ENCODE measurements around the gene YAP1. TPM values are rescaled to one million over a fixed set of nuclear protein-coding genes. Genes with fewer than 3 reads are reported as not detected.
A peak's percentile ranks its signal among the peaks of the same experiment; 100 is the strongest.

The YAP1 gene
- total and polyA plus RNA-seq, 2 experiments from 2014 or later: 11.9 to 136 TPM

DNA sequence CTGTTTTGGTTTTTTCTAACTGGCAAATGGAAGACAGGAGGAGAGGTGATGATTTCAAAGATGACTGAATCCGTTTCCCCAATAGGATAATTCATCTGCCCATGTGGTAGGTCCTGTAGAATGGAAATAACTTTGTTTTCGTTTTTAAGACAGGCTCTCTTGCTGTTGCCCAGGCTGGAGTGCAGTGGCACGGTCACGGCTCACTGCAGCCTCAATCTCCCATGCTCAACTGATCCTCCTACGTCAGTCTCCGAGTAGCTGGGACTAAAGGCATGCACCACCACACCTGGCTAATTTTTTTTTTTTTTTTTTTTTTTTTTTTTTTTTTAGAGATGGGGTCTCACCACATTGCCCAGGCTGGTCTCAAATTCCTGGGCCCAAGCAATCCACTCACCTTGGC, 129.7 kb downstream of the YAP1 start:
- H3K27me3 ChIP-seq (replicated peaks; ENCODE audit: insufficient read depth): no peaks in the 10 kb centered on the region
- H3K9me3 ChIP-seq (ENCODE audit: low read depth): no peaks in the 10 kb centered on the region
- in situ Hi-C loops (cut with MboI): no loop called here
- H3K9me2 ChIP-seq (ENCODE audit: insufficient read depth): no peaks in the 10 kb centered on the region
- no peak for DNase-seq
- no peaks in the 10 kb centered on the region for H3K36me3 ChIP-seq (ENCODE audit: low read depth)
- no peak overlapping the region for H3K4me3 ChIP-seq
- no peaks in the 10 kb centered on the region for H3K79me2 ChIP-seq (ENCODE audit: insufficient read depth)
- no peak overlapping the region for H2AFZ ChIP-seq
- peaks cover 45% of the 10 kb centered on the region for H3K4me1 ChIP-seq (ENCODE audit: insufficient read depth)
- TF ChIP-seq EZH2 (IDR thresholded peaks at IDR 0.05; ENCODE audit: insufficient read depth, poor library complexity, severe bottlenecking) (no peak), EZH2phosphoT487 (IDR thresholded peaks at IDR 0.05; ENCODE audit: insufficient read depth, low read depth) (no peak)
- 96 to 100% methylated on average over 6 of the region's 6 CpGs for WGBS, 2 experiments (ENCODE audit: low coverage in 1 of 2, low lambda C conversion rate in 2 of 2, missing lambda C conversion rate in 2 of 2)
- no peak overlapping the region for H3K9ac ChIP-seq
- H4K20me1 ChIP-seq (ENCODE audit: insufficient read depth): no peaks in the 10 kb centered on the region
- no peak overlapping the region for H3K4me2 ChIP-seq (ENCODE audit: unreplicated experiment)
- H3F3A ChIP-seq (ENCODE audit: insufficient read depth): peaks cover 66% of the 10 kb centered on the region
- peak overlapping the region; percentile 64 for H3K27ac ChIP-seq

DNA sequence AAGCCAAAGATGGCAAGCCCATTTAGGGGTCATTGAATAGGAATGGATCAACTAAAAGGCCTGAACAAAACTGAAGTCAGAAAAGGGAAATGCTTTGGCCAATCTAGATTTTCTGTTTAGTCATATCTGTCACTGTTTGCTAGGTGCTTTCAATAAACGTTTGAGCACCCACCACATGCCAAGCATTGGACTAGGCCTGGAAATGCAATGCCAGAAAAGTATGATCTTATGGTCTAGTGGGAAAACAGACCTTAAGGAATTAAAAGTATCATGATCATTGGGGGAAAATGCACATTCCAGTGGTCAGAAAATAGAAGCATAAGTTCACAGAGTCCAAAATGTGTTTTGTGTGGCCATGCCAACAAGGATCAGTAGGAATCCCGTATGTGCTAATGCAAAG, 130.3 kb downstream of the YAP1 start:
- peak; percentile 59 for DNase-seq
- WGBS, 2 experiments (ENCODE audit: low coverage in 1 of 2, low lambda C conversion rate in 2 of 2, missing lambda C conversion rate in 2 of 2): 24 to 28% methylated on average over 2 of the region's 2 CpGs

DNA sequence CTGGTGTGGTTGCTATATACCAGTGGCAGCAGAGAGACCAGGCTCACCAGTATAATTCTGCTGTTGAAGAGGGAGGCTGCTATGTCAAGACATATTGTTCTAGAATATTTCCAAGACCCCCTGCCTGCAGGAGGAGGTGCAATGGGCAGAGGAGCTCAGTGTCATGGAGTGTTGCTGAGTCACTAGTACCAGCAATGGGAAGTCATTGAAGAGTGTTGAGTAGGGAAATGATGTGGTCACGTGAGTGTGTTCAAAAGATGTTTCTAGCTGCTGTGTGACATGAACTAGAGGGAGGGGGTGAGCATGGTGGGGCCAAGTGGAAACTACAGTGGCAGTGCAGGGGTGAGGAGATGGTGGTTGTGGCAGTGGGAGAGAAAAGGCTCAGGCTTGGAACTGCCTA, 130.8 kb downstream of the YAP1 start:
- peak overlapping the region; percentile 64 for H3K27ac ChIP-seq
- no peak for TF ChIP-seq EZH2phosphoT487 (IDR thresholded peaks at IDR 0.05; ENCODE audit: insufficient read depth, low read depth)
- WGBS, 2 experiments (ENCODE audit: low coverage in 1 of 2, low lambda C conversion rate in 2 of 2, missing lambda C conversion rate in 2 of 2): 18 to 24% methylated on average over 1 of the region's 1 CpG
- H3K4me3 ChIP-seq: no peak overlapping the region
- H4K20me1 ChIP-seq (ENCODE audit: insufficient read depth): no peaks in the 10 kb centered on the region
- H3K4me2 ChIP-seq (ENCODE audit: unreplicated experiment): peak overlapping the region; percentile 0
- H3K27me3 ChIP-seq (replicated peaks; ENCODE audit: insufficient read depth): no peaks in the 10 kb centered on the region
- DNase-seq: peak; percentile 57
- peaks cover 43% of the 10 kb centered on the region for H3K4me1 ChIP-seq (ENCODE audit: insufficient read depth)
- H3K79me2 ChIP-seq (ENCODE audit: insufficient read depth): no peaks in the 10 kb centered on the region
- H2AFZ ChIP-seq: no peak overlapping the region
- no peaks in the 10 kb centered on the region for H3K9me2 ChIP-seq (ENCODE audit: insufficient read depth)
- H3K36me3 ChIP-seq (ENCODE audit: low read depth): no peaks in the 10 kb centered on the region
- in situ Hi-C loops (cut with MboI): no loop called here
- peaks cover 66% of the 10 kb centered on the region for H3F3A ChIP-seq (ENCODE audit: insufficient read depth)
- no peak overlapping the region for H3K9ac ChIP-seq
- no peaks in the 10 kb centered on the region for H3K9me3 ChIP-seq (ENCODE audit: low read depth)

More for the DNA sequence above, 130.3 kb downstream of the YAP1 start:
- TF ChIP-seq EZH2 (IDR thresholded peaks at IDR 0.05; ENCODE audit: insufficient read depth, poor library complexity, severe bottlenecking) (no peak), EZH2phosphoT487 (IDR thresholded peaks at IDR 0.05; ENCODE audit: insufficient read depth, low read depth) (no peak)
- Histone ChIP-seq H3K9me2 (ENCODE audit: insufficient read depth) (no peaks in the 10 kb centered on the region), H2AFZ (no peak overlapping the region), H3K36me3 (ENCODE audit: low read depth) (no peaks in the 10 kb centered on the region), H3F3A (ENCODE audit: insufficient read depth) (peaks cover 66% of the 10 kb centered on the region), H3K9ac (no peak overlapping the region), H3K79me2 (ENCODE audit: insufficient read depth) (no peaks in the 10 kb centered on the region), H4K20me1 (ENCODE audit: insufficient read depth) (no peaks in the 10 kb centered on the region), H3K27ac (peak overlapping the region; percentile 64), H3K27me3 (replicated peaks; ENCODE audit: insufficient read depth) (no peaks in the 10 kb centered on the region), H3K4me3 (no peak overlapping the region), H3K4me1 (ENCODE audit: insufficient read depth) (peaks cover 45% of the 10 kb centered on the region), H3K4me2 (ENCODE audit: unreplicated experiment) (no peak overlapping the region), H3K9me3 (ENCODE audit: low read depth) (no peaks in the 10 kb centered on the region)
- in situ Hi-C loops (cut with MboI): no loop called here

DNA sequence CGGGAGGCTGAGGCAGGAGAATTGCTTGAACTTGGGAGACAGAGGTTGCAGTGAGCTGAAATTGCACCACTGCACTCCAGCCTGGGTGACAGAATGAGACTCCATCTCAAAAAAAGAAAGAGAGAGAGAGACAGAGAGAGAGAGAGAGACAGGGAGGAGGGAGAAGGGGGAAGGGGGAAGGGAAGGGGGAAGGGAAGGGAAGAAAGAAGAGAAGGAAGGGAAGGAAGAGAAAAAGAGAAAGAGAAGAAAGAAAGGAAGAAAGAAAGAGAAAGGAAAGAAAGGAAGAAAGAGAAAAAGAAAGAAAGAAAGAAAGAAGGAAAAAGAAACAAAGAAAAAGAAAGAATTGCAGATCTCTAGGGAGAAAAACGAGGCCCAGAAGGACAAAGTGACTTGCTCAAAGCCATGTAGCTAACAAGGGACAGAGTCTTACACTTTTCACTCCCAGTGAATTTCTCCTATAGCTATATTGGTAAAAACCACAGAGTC, 133.2 kb downstream of the YAP1 start:
- in situ Hi-C loops (cut with MboI): no loop called here

More for the DNA sequence above, 133.2 kb downstream of the YAP1 start:
- Histone ChIP-seq H2AFZ (no peak overlapping the region), H3K36me3 (ENCODE audit: low read depth) (no peaks in the 10 kb centered on the region), H3K9me3 (ENCODE audit: low read depth) (no peaks in the 10 kb centered on the region), H3K9ac (no peak overlapping the region), H3K27me3 (replicated peaks; ENCODE audit: insufficient read depth) (no peaks in the 10 kb centered on the region), H3K4me2 (ENCODE audit: unreplicated experiment) (no peak overlapping the region), H3K27ac (no peak overlapping the region), H4K20me1 (ENCODE audit: insufficient read depth) (no peaks in the 10 kb centered on the region), H3K9me2 (ENCODE audit: insufficient read depth) (no peaks in the 10 kb centered on the region), H3K4me1 (ENCODE audit: insufficient read depth) (peaks cover 30% of the 10 kb centered on the region), H3F3A (ENCODE audit: insufficient read depth) (peaks cover 44% of the 10 kb centered on the region), H3K79me2 (ENCODE audit: insufficient read depth) (no peaks in the 10 kb centered on the region), H3K4me3 (no peak overlapping the region)
- DNase-seq: no peak
- TF ChIP-seq EZH2phosphoT487 (IDR thresholded peaks at IDR 0.05; ENCODE audit: insufficient read depth, low read depth) (no peak), EZH2 (IDR thresholded peaks at IDR 0.05; ENCODE audit: insufficient read depth, poor library complexity, severe bottlenecking) (no peak)
- WGBS, 2 experiments (ENCODE audit: low coverage in 1 of 2, low lambda C conversion rate in 2 of 2, missing lambda C conversion rate in 2 of 2): 98 to 100% methylated on average over 2 of the region's 2 CpGs
